Tibial nerve (tissue), 4 donors: ENCODE results near the gene EDN1. TPM values are rescaled to one million over a fixed set of nuclear protein-coding genes. Genes with fewer than 3 reads are reported as not detected.

Source experiments
- DNase-seq, 2 donors: peaks; one replicate each; pipeline ENCODE4 v3.0.0-alpha.2; 2019; ENCODE audit warnings: low spot score in 2 of 2
- H3K27ac ChIP-seq, 4 donors: fragments of 200-600 bp; sonication (generic) in 3 of 4; one replicate each; pipeline ENCODE4 v1.5.1; 2017 to 2019; ENCODE audit warnings: mild to moderate bottlenecking in 1 of 4
- H3K27me3 ChIP-seq, 2 donors: fragments of 200-600 bp; sonication (generic) in 1 of 2; one replicate each; pipeline versions ENCODE4 v1.5.1 to v1.6.0; 2017 to 2019
- H3K36me3 ChIP-seq, 3 donors: fragments of 200-600 bp; sonication (generic); one replicate each; pipeline ENCODE4 v1.5.1; 2018 to 2019
- H3K4me1 ChIP-seq, 4 donors: fragments of 200-600 bp; sonication (generic) in 3 of 4; one replicate each; pipeline ENCODE4 v1.5.1; 2017 to 2019
- H3K4me3 ChIP-seq, 4 donors: fragments of 200-600 bp; sonication (generic) in 3 of 4; one replicate each; pipeline ENCODE4 v1.5.1; 2017 to 2019; ENCODE audit warnings: mild to moderate bottlenecking in 1 of 4, moderate library complexity in 1 of 4
- H3K9me3 ChIP-seq, 4 donors: fragments of 200-600 bp; sonication (generic) in 3 of 4; one replicate each; pipeline ENCODE4 v1.5.1; 2017 to 2019
- EP300 ChIP-seq, 2 donors: sonication (generic); formaldehyde crosslinking; IDR thresholded peaks; one replicate each; pipeline ENCODE4 v1.6.1; 2017; ENCODE audit warnings: antibody characterized with exemption in 2 of 2, mild to moderate bottlenecking in 1 of 2
- POLR2A ChIP-seq, 2 donors: fragments of 450-650 bp; IDR thresholded peaks; one replicate each; pipeline ENCODE4 v1.6.1; 2017; ENCODE audit warnings: antibody characterized with exemption in 2 of 2, mild to moderate bottlenecking in 2 of 2, moderate library complexity in 2 of 2
- WGBS, 2 donors: methylation state at CpG; one replicate each; pipeline ENCODE4 v1.1.5; 2018; 5-methylcytosine and 5-hydroxymethylcytosine counted together
- total RNA-seq, 4 donors: library from RNA; depleted of rRNA; stranded (reverse); fragments of >200 nt; gene quantifications; one replicate each; pipeline ENCODE4 v1.1.0, GENCODE V29; 2016
- TF ChIP-seq, protein P1 (sequence below), 5 experiments: fragments of 200-600 bp in 3 of 5; fragments of 450-650 bp in 2 of 5; sonication (generic) in 3 of 5; IDR thresholded peaks; one replicate each; pipeline ENCODE4 v1.5.1; 2016 to 2019; ENCODE audit warnings: antibody characterized with exemption in 5 of 5, mild to moderate bottlenecking in 3 of 5, moderate library complexity in 2 of 5

Gene EDN1
- total RNA-seq, 4 donors from 2014 or later: 18.2 to 48.8 (median 38.3) TPM

DNA sequence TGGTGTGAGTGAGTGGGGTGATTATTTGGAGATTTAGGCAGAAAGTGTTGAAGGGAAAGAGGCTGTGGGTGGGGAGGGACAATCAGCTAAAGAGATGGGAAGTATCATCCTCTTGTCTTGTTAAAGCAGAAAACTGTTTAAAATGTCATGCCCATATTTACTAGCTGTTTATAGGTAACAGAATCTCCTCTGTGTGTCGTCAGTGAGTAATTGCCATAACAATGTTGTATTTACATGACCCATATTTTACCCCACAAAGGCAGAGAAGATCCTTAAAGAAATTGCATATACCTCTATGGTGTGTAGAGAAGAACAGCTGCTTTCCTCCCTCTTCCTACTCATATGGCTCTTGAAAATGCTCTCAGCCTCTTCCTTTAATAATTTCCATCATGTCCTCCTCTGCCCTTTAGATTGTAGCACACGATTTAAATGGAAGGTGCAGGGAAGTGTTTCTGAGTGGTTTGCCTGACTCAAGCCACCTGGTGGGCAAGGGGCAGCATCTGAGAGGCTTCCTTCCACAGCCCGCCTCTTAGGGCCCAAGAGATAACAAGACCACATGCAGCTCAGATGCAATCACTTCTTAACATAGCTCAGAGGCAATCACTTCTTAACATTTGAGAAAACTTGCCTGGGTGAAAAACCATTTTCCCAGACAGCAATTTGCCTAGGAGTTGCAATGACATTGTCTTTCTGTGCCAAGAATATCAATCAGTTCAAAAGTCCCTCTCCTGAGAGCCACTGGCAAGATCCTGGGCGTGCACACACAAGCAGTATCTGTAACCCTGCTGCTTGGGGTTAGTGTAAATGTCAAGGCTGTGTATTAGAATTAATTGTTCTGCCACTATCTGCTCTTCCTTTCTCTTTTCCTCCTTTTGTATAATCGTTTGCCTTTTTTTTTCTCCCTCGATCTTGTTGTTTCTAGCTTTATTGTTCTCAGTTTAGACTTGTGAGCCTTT, 44.1 kb upstream of the EDN1 start:
- 44 to 52% methylated on average over 6 of the region's 6 CpGs for WGBS, 2 donors
- H3K4me1 ChIP-seq: peaks cover 0 to 5% (median 0%) of the 10 kb centered on the region in 4 donors
- no peaks in the 10 kb centered on the region for H3K27me3 ChIP-seq
- TF ChIP-seq EP300 (IDR thresholded peaks at IDR 0.05): no peak
- no peak for TF ChIP-seq POLR2A (IDR thresholded peaks at IDR 0.05)
- TF ChIP-seq, protein P1, sequence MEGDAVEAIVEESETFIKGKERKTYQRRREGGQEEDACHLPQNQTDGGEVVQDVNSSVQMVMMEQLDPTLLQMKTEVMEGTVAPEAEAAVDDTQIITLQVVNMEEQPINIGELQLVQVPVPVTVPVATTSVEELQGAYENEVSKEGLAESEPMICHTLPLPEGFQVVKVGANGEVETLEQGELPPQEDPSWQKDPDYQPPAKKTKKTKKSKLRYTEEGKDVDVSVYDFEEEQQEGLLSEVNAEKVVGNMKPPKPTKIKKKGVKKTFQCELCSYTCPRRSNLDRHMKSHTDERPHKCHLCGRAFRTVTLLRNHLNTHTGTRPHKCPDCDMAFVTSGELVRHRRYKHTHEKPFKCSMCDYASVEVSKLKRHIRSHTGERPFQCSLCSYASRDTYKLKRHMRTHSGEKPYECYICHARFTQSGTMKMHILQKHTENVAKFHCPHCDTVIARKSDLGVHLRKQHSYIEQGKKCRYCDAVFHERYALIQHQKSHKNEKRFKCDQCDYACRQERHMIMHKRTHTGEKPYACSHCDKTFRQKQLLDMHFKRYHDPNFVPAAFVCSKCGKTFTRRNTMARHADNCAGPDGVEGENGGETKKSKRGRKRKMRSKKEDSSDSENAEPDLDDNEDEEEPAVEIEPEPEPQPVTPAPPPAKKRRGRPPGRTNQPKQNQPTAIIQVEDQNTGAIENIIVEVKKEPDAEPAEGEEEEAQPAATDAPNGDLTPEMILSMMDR (IDR thresholded peaks at IDR 0.05): no peak
- no peak overlapping the region for H3K4me3 ChIP-seq
- no peak overlapping the region for H3K27ac ChIP-seq
- H3K36me3 ChIP-seq: no peaks in the 10 kb centered on the region
- DNase-seq: no peak
- H3K9me3 ChIP-seq: no peaks in the 10 kb centered on the region

DNA sequence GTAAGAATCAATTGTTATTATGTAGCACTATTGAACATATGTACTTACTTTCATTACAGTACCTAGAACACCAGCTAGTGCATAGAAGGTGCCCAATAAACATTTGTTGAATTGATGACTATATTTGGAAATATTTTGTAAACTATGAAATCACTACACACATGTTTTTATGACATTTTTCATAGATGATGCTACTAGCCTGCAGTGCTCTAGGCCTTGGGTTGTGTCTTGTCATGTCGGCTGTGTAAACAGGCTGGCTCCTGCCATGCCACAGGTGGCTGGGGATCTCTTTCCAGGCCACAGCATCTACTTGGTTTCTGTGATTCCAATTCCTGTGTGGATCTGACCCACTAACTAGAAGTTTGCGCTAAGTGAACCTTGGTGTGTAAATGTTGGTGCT, 43.3 kb upstream of the EDN1 start:
- TF ChIP-seq POLR2A (IDR thresholded peaks at IDR 0.05): no peak
- TF ChIP-seq, protein P1 (IDR thresholded peaks at IDR 0.05): no peak
- no peak for TF ChIP-seq EP300 (IDR thresholded peaks at IDR 0.05)
- Histone ChIP-seq H3K4me3 (no peak overlapping the region), H3K9me3 (no peaks in the 10 kb centered on the region), H3K4me1 (peaks cover 0 to 5% (median 0%) of the 10 kb centered on the region in 4 donors), H3K36me3 (no peaks in the 10 kb centered on the region), H3K27ac (no peak overlapping the region), H3K27me3 (no peaks in the 10 kb centered on the region)
- WGBS, 2 donors: 87 to 96% methylated on average over 2 of the region's 2 CpGs
- no peak for DNase-seq

DNA sequence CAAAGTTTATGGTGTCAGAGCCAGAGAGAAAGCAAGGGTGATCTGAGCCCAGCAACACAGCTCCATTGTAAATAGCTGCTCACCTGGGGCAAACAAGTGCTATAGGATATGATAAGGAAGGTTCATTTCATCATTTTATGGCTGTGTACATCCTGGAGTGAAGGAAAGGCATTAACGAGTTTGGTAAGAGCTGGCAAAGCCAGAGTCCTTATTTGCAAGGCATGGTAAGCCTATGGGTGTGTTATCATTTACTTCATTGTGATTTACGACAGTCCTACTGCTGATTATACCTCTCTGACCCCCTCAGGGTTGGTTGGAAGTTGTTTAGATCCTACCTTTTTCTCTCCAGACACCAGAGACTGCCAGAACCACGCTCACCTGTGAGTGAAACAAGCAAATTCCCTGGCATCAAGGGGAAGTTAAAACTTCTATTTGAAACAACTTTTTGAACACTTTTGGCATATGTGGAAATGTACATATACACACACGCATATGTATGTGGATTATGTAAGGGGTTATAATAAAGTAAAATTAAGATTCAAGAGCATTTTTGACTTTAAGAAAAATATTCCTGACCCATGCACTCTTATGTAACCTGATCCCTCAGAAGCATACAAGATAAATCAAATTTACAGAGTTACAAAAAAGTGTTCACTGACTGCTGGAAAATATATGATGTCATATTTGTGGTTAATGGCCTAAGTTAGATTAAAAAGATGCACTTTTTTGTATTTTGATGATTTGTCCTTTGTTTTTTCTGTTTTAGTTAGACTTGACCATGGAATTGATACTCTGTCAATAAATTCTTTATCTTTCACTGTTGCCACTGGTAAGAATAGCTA, 40.4 kb upstream of the EDN1 start:
- no peak for TF ChIP-seq EP300 (IDR thresholded peaks at IDR 0.05)
- TF ChIP-seq, protein P1 (IDR thresholded peaks at IDR 0.05): no peak
- no peak for TF ChIP-seq POLR2A (IDR thresholded peaks at IDR 0.05)
- H3K27me3 ChIP-seq: no peaks in the 10 kb centered on the region
- no peak overlapping the region for H3K4me3 ChIP-seq
- no peak overlapping the region for H3K27ac ChIP-seq
- peaks cover 0 to 5% (median 0%) of the 10 kb centered on the region in 4 donors for H3K4me1 ChIP-seq
- no peak for DNase-seq
- H3K9me3 ChIP-seq: no peaks in the 10 kb centered on the region
- H3K36me3 ChIP-seq: no peaks in the 10 kb centered on the region
- 78 to 85% methylated on average over 4 of the region's 4 CpGs for WGBS, 2 donors

DNA sequence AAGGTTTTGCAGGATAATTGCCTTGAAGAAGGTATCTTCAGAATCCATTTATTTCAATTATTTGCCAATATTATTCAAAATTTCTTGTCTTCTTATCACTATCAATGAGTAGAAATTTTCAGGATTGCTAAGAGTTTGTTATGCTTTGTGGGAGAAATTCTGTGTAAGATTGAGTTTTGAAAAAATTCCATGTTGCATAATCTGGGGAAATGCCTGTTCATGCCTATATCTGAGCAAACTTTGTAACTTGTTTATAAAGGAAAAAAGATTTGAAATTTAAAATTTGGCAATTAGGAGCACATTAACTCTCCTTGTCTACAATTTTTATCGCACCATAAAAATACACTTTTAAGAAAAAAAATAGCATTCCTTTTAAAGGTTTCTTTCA, 39.8 kb upstream of the EDN1 start:
- WGBS, 2 donors: 94 to 98% methylated on average over 1 of the region's 1 CpG
- Histone ChIP-seq H3K4me3 (no peak overlapping the region), H3K4me1 (peaks cover 0 to 5% (median 0%) of the 10 kb centered on the region in 4 donors), H3K36me3 (no peaks in the 10 kb centered on the region), H3K9me3 (no peaks in the 10 kb centered on the region), H3K27ac (no peak overlapping the region), H3K27me3 (no peaks in the 10 kb centered on the region)
- no peak for DNase-seq
- no peak for TF ChIP-seq EP300 (IDR thresholded peaks at IDR 0.05)

DNA sequence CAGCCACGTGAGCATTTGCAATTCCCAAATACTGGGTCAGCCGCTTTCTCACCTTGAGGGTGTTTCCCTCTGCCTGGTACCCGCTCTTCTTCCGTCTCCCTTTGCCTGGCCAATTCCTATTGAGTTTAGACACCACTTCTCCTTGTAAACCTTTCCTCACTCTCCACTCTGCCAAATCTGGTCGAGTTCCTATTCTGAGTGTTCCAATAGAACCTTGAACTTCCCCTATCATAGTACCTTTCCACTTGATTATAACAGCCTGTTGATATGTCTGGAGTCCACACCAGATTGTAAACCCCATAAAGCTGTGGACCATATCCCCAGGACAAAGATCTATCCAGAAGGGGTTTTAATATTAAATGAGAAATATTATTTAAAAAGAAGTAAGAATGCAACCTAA, 36.0 kb upstream of the EDN1 start:
- no peaks in the 10 kb centered on the region for H3K27me3 ChIP-seq
- no peak overlapping the region for H3K27ac ChIP-seq
- no peak for DNase-seq
- WGBS, 2 donors: 82 to 85% methylated on average over 5 of the region's 5 CpGs
- no peaks in the 10 kb centered on the region for H3K4me1 ChIP-seq
- no peak for TF ChIP-seq POLR2A (IDR thresholded peaks at IDR 0.05)
- TF ChIP-seq, protein P1 (IDR thresholded peaks at IDR 0.05): no peak
- TF ChIP-seq EP300 (IDR thresholded peaks at IDR 0.05): no peak
- H3K9me3 ChIP-seq: no peaks in the 10 kb centered on the region
- no peak overlapping the region for H3K4me3 ChIP-seq
- H3K36me3 ChIP-seq: no peaks in the 10 kb centered on the region
